Hepatocyte (in vitro differentiated cells): ENCODE data around the gene RBM6. TPM values are rescaled to one million over a fixed set of nuclear protein-coding genes. Genes with fewer than 3 reads are reported as not detected.

Experiments
- DNase-seq: peaks from one replicate; pipeline ENCODE4 v3.0.0-alpha.2; 2016; ENCODE audit warnings: low spot score
- H2AFZ ChIP-seq: fragments of 200-600 bp; sonication (generic); 2 replicates; pipeline ENCODE4 v1.6.0; 2016; ENCODE audit warnings: antibody characterized with exemption, mild to moderate bottlenecking
- H3K27ac ChIP-seq: fragments of 200-600 bp; sonication (generic); 2 replicates; pipeline ENCODE4 v1.5.1; 2016; ENCODE audit warnings: mild to moderate bottlenecking
- H3K27me3 ChIP-seq: fragments of 200-600 bp; sonication (generic); 2 replicates; pipeline ENCODE4 v1.6.1; 2016
- H3K36me3 ChIP-seq: fragments of 200-600 bp; sonication (generic); replicated peaks from 2 replicates; pipeline ENCODE4 v1.5.1; 2016; ENCODE audit warnings: low read depth; ENCODE audit not compliant: insufficient read depth
- H3K4me1 ChIP-seq: fragments of 200-600 bp; sonication (generic); 2 replicates; pipeline ENCODE4 v1.5.1; 2016; ENCODE audit warnings: mild to moderate bottlenecking, moderate library complexity; ENCODE audit not compliant: insufficient read depth
- H3K4me2 ChIP-seq: fragments of 200-600 bp; sonication (generic); 2 replicates; pipeline ENCODE4 v1.6.0; 2016
- H3K4me3 ChIP-seq: fragments of 200-600 bp; sonication (generic); 2 replicates; pipeline ENCODE4 v1.5.1; 2016; ENCODE audit warnings: mild to moderate bottlenecking
- H3K79me2 ChIP-seq: fragments of 200-600 bp; sonication (generic); 2 replicates; pipeline ENCODE4 v1.6.0; 2017; ENCODE audit warnings: mild to moderate bottlenecking
- H3K9me2 ChIP-seq: fragments of 200-600 bp; sonication (generic); replicated peaks from 2 replicates; pipeline ENCODE4 v1.6.0; 2017; ENCODE audit warnings: mild to moderate bottlenecking; ENCODE audit not compliant: insufficient read depth
- H3K9me3 ChIP-seq: fragments of 200-600 bp; sonication (generic); 2 replicates; pipeline ENCODE4 v1.5.1; 2016; ENCODE audit warnings: low read depth, mild to moderate bottlenecking
- H4K20me1 ChIP-seq: fragments of 200-600 bp; sonication (generic); 2 replicates; pipeline ENCODE4 v1.6.0; 2016; ENCODE audit warnings: mild to moderate bottlenecking; ENCODE audit not compliant: insufficient read depth, poor library complexity, severe bottlenecking
- CTCF ChIP-seq: fragments of 200-600 bp; sonication (generic); IDR thresholded peaks from 2 replicates; pipeline ENCODE4 v1.5.1; 2016; ENCODE audit warnings: antibody characterized with exemption, mild to moderate bottlenecking; ENCODE audit not compliant: poor library complexity
- EZH2 ChIP-seq: fragments of 200-600 bp; sonication (generic); IDR thresholded peaks from 2 replicates; pipeline ENCODE4 v1.6.1; 2016; ENCODE audit warnings: antibody characterized with exemption, mild to moderate bottlenecking, borderline replicate concordance
- EZH2phosphoT487 ChIP-seq: fragments of 200-600 bp; sonication (generic); IDR thresholded peaks from one replicate; pipeline ENCODE4 v1.6.1; 2018; ENCODE audit warnings: antibody characterized with exemption, mild to moderate bottlenecking, low read depth, moderate library complexity; ENCODE audit not compliant: unreplicated experiment, severe bottlenecking
- WGBS: methylation state at CpG from one replicate; pipeline ENCODE4 v1.1.6; 2016; ENCODE audit warnings: low lambda C conversion rate; ENCODE audit errors: missing lambda C conversion rate; 5-methylcytosine and 5-hydroxymethylcytosine counted together
- polyA plus RNA-seq: library from polyadenylated mRNA; unstranded; fragments of >200 nt; fragmentation: Nextera tagmentation; extraction: Ambion mirVana; gene quantifications from 2 replicates; pipeline ENCODE4 v1.2.1, GENCODE V29; 2016
- total RNA-seq: library from RNA; depleted of rRNA; stranded (reverse); fragments of >200 nt; gene quantifications from 2 replicates; pipeline ENCODE4 v1.2.3, GENCODE V29; 2014

Gene RBM6
- total and polyA plus RNA-seq, 2 experiments from 2014 or later, result 47.2 to 69.0 TPM

- Histone ChIP-seq H3K4me2 (no peak overlapping the region), H3K4me3 (no peak overlapping the region), H4K20me1 (peaks cover 41% of the 10 kb centered on the region), H3K27me3 (no peaks in the 10 kb centered on the region), H2AFZ (no peak overlapping the region), H3K9me3 (no peaks in the 10 kb centered on the region), H3K79me2 (peaks cover 37% of the 10 kb centered on the region), H3K9me2 (no peaks in the 10 kb centered on the region), H3K36me3 (peaks cover 11% of the 10 kb centered on the region), H3K4me1 (no peaks in the 10 kb centered on the region), H3K27ac (no peak overlapping the region)
- WGBS, result 64% methylated on average over 4 of the region's 4 CpGs
- DNase-seq, result no peak
- no peak for TF ChIP-seq EZH2
- no peak for TF ChIP-seq CTCF
- TF ChIP-seq EZH2phosphoT487, result no peak
Observed at GRCh38 chr3:50100956-50101845, 161.3 kb downstream of the RBM6 start.

- no peaks in the 10 kb centered on the region for H3K4me1 ChIP-seq
- no peaks in the 10 kb centered on the region for H3K27me3 ChIP-seq
- H3K4me3 ChIP-seq, result no peak overlapping the region
- H2AFZ ChIP-seq, result no peak overlapping the region
- DNase-seq, result no peak
- no peak overlapping the region for H3K27ac ChIP-seq
- 96% methylated on average over 7 of the region's 7 CpGs for WGBS
- H3K9me2 ChIP-seq, result no peaks in the 10 kb centered on the region
- H3K79me2 ChIP-seq, result peaks cover 32% of the 10 kb centered on the region
- H3K4me2 ChIP-seq, result no peak overlapping the region
- H3K36me3 ChIP-seq, result peaks cover 18% of the 10 kb centered on the region
- H4K20me1 ChIP-seq, result peaks cover 35% of the 10 kb centered on the region
- TF ChIP-seq CTCF (no peak), EZH2 (no peak), EZH2phosphoT487 (no peak)
- no peaks in the 10 kb centered on the region for H3K9me3 ChIP-seq
Observed at GRCh38 chr3:50102558-50102957, 162.6 kb downstream of the RBM6 start.

GRCh38 chr3:50111757-50112156 is 171.8 kb downstream of the RBM6 start:
- Histone ChIP-seq H3K4me3 (no peak overlapping the region), H3K4me1 (no peaks in the 10 kb centered on the region), H3K27ac (no peak overlapping the region), H4K20me1 (peaks cover 42% of the 10 kb centered on the region), H3K9me3 (no peaks in the 10 kb centered on the region), H3K9me2 (no peaks in the 10 kb centered on the region), H2AFZ (no peak overlapping the region), H3K36me3 (peaks cover 28% of the 10 kb centered on the region), H3K79me2 (peaks cover 25% of the 10 kb centered on the region), H3K4me2 (no peak overlapping the region), H3K27me3 (no peaks in the 10 kb centered on the region)
- DNase-seq, result no peak
- 92% methylated on average over 5 of the region's 5 CpGs for WGBS
- TF ChIP-seq EZH2 (no peak), EZH2phosphoT487 (no peak), CTCF (no peak)
